ENCODE measurements around the gene MEX3C.

MEX3C gene

GRCh38 chr18:51164761-51165281, 32.7 kb downstream of the MEX3C start:
- TF ChIP-seq CTCF (IDR thresholded peaks at IDR 0.05; ENCODE audit: extremely low read depth, missing control alignments) = no peak
- no peak for DNase-seq (ENCODE audit: low spot score)

GRCh38 chr18:51164342-51164741, 33.1 kb downstream of the MEX3C start:
- DNase-seq (ENCODE audit: low spot score) = no peak
- TF ChIP-seq CTCF (IDR thresholded peaks at IDR 0.05; ENCODE audit: extremely low read depth, missing control alignments) = no peak

GRCh38 chr18:51163543-51163942, 33.9 kb downstream of the MEX3C start:
- no peak for TF ChIP-seq CTCF (IDR thresholded peaks at IDR 0.05; ENCODE audit: extremely low read depth, missing control alignments)
- no peak for DNase-seq (ENCODE audit: low spot score)

- DNase-seq (ENCODE audit: low spot score) = no peak
- no peak for TF ChIP-seq CTCF (IDR thresholded peaks at IDR 0.05; ENCODE audit: extremely low read depth, missing control alignments)
These were observed 34.9 kb downstream of the MEX3C start for GRCh38 chr18:51162617-51163016.

- TF ChIP-seq CTCF (IDR thresholded peaks at IDR 0.05; ENCODE audit: extremely low read depth, missing control alignments) = no peak
- no peak for DNase-seq (ENCODE audit: low spot score)
These were observed 36.8 kb downstream of the MEX3C start for GRCh38 chr18:51160646-51161045.

- DNase-seq (ENCODE audit: low spot score) = no peak
- no peak for TF ChIP-seq CTCF (IDR thresholded peaks at IDR 0.05; ENCODE audit: extremely low read depth, missing control alignments)
These were observed 40.3 kb downstream of the MEX3C start for GRCh38 chr18:51157215-51157614.

GRCh38 chr18:51154431-51155063, 42.9 kb downstream of the MEX3C start:
- DNase-seq (ENCODE audit: low spot score) = no peak
- TF ChIP-seq CTCF (IDR thresholded peaks at IDR 0.05; ENCODE audit: extremely low read depth, missing control alignments) = no peak

Data from GM20000 (cell line).